Measurements from ENCODE around the gene L3MBTL2.

Gene L3MBTL2

GRCh38 chr22:41226723-41227655 is 21.9 kb downstream of the L3MBTL2 start:
- no peak for TF ChIP-seq TEAD4 (IDR thresholded peaks at IDR 0.05)
- no peak for TF ChIP-seq ZBTB7A (IDR thresholded peaks at IDR 0.05; ENCODE audit: low read depth)
- TF ChIP-seq YY1 (IDR thresholded peaks at IDR 0.05; ENCODE audit: low read depth) = no peak
- TF ChIP-seq FOXM1 (IDR thresholded peaks at IDR 0.05; ENCODE audit: borderline replicate concordance, low read depth) = no peak
- no peak for TF ChIP-seq TCF12 (IDR thresholded peaks at IDR 0.05; ENCODE audit: low read depth)

GRCh38 chr22:41229215-41229614 is 24.1 kb downstream of the L3MBTL2 start:
- no peak for TF ChIP-seq EP300 (IDR thresholded peaks at IDR 0.05; ENCODE audit: borderline replicate concordance)
- no peak for TF ChIP-seq RAD21 (IDR thresholded peaks at IDR 0.05; ENCODE audit: low read depth)
- TF ChIP-seq TEAD4 (IDR thresholded peaks at IDR 0.05) = no peak
- TF ChIP-seq CEBPB (IDR thresholded peaks at IDR 0.05) = no peak
- no peak for TF ChIP-seq CREB1 (IDR thresholded peaks at IDR 0.05; ENCODE audit: low read depth)
- TF ChIP-seq NFIC (IDR thresholded peaks at IDR 0.05) = no peak
- no peak for TF ChIP-seq REST (IDR thresholded peaks at IDR 0.05; ENCODE audit: low read depth)
- no peak for TF ChIP-seq FOXM1 (IDR thresholded peaks at IDR 0.05; ENCODE audit: borderline replicate concordance, low read depth)
- TF ChIP-seq ZBTB7A (IDR thresholded peaks at IDR 0.05; ENCODE audit: low read depth) = no peak
- TF ChIP-seq YY1 (IDR thresholded peaks at IDR 0.05; ENCODE audit: low read depth) = no peak
- no peak for TF ChIP-seq TAF1 (IDR thresholded peaks at IDR 0.05; ENCODE audit: low read depth)
- TF ChIP-seq MAX (IDR thresholded peaks at IDR 0.05) = no peak
- no peak for TF ChIP-seq TCF12 (IDR thresholded peaks at IDR 0.05; ENCODE audit: low read depth)
- no peak for TF ChIP-seq USF1 (IDR thresholded peaks at IDR 0.05)
- no peak for TF ChIP-seq EGR1 (IDR thresholded peaks at IDR 0.05)

- TF ChIP-seq ZBTB7A (IDR thresholded peaks at IDR 0.05; ENCODE audit: low read depth) (no peak), YY1 (IDR thresholded peaks at IDR 0.05; ENCODE audit: low read depth) (no peak), EP300 (IDR thresholded peaks at IDR 0.05; ENCODE audit: borderline replicate concordance) (no peak), RAD21 (IDR thresholded peaks at IDR 0.05; ENCODE audit: low read depth) (no peak), USF1 (IDR thresholded peaks at IDR 0.05) (no peak), NFIC (IDR thresholded peaks at IDR 0.05) (no peak), MAX (IDR thresholded peaks at IDR 0.05) (no peak), FOXM1 (IDR thresholded peaks at IDR 0.05; ENCODE audit: borderline replicate concordance, low read depth) (no peak), CEBPB (IDR thresholded peaks at IDR 0.05) (no peak), CREB1 (IDR thresholded peaks at IDR 0.05; ENCODE audit: low read depth) (no peak), REST (IDR thresholded peaks at IDR 0.05; ENCODE audit: low read depth) (no peak), TCF12 (IDR thresholded peaks at IDR 0.05; ENCODE audit: low read depth) (no peak)
Observed at GRCh38 chr22:41229730-41230400, 24.8 kb downstream of the L3MBTL2 start.

- TF ChIP-seq USF1 (IDR thresholded peaks at IDR 0.05) (no peak), TCF12 (IDR thresholded peaks at IDR 0.05; ENCODE audit: low read depth) (no peak), NFIC (IDR thresholded peaks at IDR 0.05) (no peak), CREB1 (IDR thresholded peaks at IDR 0.05; ENCODE audit: low read depth) (no peak), ZBTB7A (IDR thresholded peaks at IDR 0.05; ENCODE audit: low read depth) (no peak), RAD21 (IDR thresholded peaks at IDR 0.05; ENCODE audit: low read depth) (no peak), MAX (IDR thresholded peaks at IDR 0.05) (no peak), YY1 (IDR thresholded peaks at IDR 0.05; ENCODE audit: low read depth) (no peak), CEBPB (IDR thresholded peaks at IDR 0.05) (no peak), TEAD4 (IDR thresholded peaks at IDR 0.05) (no peak)
Observed at GRCh38 chr22:41230401-41230785, 25.3 kb downstream of the L3MBTL2 start.
